Hippocampal formation (tissue), 2 donors: ENCODE results near the gene AP3S2.
"Not testable (repeated sequence)": the region's sequence is repeated elsewhere in the genome, so short reads cannot be mapped to it uniquely, and the experiment has no call there.

ENCODE experiments used
- DNase-seq, 2 donors: peaks; one replicate each; lab custom pipeline; 2025; lab: John Stamatoyannopoulos, UW

AP3S2 gene

DNA sequence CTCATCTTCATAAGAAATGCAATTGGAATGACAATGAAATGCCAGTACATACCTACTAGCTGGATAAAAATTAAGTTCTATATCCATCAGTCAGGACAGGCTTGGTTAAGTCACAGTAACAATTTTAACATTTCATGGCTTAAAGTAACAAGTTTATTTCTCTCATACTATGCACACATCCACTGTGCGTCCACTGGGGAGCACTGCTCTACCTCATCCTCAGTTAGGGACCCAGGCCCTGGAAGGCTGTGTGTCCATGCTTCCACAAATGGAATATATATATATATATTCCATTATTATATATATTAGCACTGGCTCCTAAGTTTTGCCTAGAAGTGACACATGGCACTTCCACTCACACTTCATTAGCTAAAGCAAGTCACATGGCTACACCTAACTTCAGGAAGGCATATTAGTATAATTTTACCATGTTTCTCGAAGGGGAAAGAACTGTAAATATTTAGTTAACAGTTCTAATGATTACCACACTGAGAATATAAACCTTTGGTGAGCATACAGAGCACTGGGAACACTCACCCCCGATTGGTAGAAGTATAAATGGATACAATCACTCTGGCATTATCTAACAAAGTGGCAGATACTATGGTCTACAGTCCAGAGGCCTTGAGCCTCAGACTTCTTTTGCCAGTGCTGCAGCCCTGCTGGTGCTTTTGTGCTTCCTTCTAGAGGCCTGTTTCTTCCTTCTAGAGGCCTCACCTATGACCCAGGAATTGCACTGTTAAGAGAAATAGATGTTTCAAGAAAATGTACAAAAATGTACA is 28.6 kb downstream of the AP3S2 start:
- no peak for DNase-seq

DNA sequence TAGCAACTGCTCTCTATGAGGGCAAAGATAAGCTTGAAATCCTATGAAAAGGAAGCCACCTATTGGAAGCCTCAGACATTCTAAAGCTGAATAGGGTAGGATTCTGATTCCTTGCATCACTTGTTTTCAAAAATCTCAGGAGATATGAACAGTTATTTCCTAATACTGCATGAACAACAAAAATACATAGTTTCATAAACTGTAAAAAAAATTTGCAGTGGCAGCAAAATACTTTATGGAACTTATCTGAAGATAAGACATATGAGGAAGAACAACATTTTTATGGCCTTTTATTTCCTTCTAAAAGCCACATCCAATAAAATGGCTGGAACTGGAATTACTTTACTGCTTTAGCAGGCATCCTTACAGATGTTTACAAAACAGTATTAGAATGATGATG is 29.9 kb downstream of the AP3S2 start:
- no peak for DNase-seq

DNA sequence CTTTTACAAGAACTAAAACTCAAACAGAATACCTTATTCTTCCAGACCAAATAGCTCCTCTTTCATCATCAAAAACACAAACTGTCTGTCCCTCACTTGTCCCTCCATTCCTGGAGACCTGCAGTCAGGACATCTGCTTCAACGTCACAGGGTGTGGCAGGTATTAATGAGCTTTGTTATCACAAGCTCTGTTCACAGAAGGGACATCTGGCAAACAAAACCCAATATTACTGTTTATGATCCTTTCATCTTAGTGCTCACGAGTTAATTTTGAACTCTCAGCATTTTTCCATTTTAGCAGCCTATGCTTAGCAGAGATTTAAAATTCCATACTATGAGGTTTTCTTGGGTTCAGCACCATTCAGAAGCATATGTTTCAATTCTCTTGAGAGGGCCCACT is 32.9 kb downstream of the AP3S2 start:
- DNase-seq = no peak

DNA sequence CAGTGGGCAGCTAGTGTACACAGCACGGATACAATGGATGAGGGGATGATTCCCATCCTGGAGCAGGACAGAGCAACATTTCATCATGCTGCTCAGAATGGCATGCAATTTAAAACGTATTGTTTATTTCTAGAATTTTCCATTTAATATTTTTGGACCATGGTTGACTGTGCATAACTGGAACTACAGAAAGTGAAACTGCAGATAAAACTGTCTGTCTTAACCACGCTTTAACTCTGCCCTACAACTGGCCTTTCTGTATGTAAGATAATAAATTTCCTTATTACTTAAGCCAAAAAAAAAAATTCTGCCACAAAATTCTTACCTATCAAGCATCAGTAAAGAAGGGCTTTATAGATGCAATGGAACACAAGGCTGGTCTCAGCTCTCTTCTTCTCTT is 33.4 kb downstream of the AP3S2 start:
- DNase-seq = no peak

DNA sequence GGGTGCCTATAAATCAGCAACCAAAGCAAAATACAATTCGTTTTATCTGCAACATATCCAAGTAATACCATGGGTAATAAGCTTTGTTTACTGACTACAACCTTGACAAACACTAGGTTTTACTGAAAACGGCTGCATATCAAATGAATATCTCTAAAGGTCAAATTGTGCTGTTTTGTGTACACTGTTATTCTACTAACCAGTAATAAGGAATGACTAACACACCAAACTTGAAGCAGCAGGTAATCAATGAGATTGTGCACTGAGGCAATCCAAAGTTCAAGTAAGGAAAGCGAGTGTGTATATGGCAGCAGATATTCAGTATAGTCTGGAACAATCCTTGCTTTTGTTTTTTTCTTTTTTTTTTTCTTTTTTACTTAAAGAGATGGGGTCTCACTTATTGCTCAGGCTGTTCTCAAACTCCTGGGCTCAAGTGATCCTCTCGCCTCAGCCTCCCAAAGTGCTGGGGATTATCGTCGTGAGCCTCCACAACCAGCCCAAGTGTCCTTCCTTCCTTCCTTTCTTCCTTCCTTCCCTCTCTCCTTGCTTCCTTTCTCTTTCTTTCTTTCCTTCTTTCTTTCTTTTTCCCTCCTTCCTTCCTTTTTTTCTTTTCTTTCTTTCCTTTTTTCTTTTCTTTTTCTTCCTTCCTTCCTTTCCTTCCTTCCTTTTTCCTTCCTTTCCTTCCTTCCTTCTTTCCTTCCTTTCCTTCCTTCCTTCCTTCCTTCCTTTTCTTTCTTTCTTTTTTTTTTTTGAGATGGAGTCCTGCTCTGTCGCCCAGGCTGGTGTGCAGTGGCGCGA is 34.9 kb downstream of the AP3S2 start:
- DNase-seq = no peak

DNA sequence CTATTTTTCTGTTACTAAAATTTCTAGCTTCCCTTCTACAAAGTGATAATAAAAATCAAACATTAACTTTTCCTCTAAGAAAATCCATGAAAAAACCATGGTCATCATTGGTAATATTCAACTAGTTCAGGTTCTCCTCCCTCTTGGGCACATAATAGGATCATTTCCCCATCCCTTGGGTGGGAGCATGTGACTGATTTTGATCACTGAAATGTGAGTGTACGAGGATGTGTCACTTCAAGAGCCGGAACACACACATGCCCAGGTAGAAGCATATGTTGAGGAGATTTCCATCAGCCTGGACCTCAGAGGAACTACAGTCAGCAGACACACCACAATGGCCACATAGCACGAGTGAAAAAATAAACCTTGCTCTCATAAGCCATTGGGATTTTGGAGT is 36.1 kb downstream of the AP3S2 start:
- no peak for DNase-seq

DNA sequence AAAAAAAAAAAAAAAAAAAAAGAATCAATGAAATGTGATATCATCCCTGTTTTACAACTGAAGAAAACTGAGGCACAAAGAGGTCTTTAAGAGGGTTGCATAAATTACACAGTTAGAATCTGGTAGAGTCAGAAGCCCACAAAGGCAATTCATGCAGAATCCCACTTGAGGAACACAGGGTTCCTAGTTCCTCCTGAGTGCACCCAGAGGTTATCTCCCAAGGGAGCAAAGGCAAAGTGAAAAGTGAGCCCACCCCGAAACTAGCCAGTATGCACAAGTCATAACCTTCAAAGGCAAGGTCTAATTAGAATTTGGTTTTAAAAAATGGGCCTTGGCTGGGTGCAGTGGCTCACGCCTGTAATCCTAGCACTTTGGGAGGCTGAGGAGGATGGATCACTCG is 37.8 kb downstream of the AP3S2 start:
- no peak for DNase-seq

DNA sequence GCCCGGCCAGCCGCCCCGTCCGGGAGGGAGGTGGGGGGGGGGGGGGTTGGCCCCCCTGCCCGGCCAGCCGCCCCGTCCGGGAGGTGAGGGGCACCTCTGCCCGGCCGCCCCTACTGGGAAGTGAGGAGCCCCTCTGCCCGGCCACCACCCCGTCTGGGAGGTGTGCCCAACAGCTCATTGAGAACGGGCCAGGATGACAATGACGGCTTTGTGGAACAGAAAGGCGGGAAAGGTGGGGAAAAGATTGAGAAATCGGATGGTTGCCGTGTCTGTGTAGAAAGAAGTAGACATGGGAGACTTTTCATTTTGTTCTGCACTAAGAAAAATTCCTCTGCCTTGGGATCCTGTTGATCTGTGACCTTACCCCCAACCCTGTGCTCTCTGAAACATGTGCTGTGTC is 38.9 kb downstream of the AP3S2 start:
- DNase-seq = not testable (repeated sequence)

DNA sequence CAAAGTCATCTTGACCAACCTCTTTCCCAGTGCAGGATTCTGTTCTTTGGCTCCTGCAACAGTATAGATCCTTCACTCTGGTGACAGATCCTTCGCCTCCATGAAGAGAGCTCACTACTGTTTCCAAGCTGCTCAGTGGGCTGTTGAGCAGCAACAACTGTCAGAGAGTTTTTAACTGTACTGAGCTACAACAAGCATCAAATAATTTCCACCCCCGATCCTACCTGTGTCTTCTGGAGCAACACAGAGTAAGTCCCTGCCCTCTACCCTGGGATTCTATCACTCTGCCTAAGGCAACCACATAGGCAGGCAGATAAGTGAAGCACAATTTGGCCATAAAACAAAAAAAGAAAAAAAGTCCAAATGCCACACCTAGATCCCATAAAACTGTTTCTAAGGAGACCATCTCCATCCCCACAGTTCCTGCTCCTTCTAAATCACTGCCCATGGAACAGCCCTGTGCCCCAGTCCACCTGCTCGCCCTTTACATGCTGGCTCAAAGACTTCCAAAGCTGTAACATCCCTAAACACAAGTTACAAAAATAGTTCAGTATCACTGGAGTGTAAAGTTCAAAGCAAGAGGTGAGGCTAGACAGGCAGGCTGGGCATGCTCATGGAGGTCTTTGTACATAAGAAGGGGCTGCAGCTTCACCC is 41.3 kb downstream of the AP3S2 start:
- no peak for DNase-seq

DNA sequence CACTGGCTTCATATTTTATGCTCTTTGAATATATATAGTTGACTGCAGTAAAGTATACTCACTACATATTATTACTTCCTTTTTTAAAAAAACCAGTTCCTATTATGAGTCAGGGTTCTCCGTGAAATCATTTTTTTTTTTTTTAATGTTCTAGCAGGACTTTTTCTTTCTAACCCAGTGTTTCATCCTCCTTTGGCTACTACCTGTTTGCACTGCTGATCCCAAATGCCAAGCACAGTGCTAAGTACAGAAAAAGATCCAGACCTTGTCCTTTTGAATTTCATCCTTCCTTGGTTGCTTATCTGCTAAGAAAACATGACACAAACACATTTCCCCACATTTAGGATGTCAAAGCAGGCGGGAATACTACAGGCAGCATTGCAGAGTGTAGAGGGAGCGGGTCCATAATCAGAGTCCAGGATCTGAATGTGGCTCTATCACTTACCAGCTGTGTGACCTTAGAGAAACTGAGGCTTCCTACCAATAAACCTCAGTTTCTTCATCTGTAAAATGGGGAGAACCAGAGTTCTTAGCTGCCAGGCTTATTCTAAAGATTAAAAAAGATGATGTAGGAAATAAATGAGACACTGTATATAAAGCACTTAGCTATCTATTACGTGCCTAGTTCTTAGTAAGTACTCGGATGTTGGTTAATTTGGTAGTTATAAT is 42.0 kb downstream of the AP3S2 start:
- DNase-seq = no peak

DNA sequence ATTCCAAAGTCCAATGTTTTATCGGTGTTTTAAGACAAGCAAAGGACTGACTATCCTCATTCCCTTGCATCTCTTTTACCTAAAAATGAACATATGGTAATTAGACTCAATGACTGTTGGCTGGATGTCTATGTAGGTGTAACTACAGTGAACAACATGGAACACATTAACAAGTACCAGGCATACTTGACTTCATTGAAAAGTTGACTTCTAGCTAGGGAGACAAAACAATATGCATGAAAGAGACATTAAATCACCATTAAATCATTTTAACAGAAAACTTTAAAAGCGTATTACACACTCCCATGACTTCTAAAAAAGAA is 44.9 kb downstream of the AP3S2 start:
- DNase-seq = no peak

DNA sequence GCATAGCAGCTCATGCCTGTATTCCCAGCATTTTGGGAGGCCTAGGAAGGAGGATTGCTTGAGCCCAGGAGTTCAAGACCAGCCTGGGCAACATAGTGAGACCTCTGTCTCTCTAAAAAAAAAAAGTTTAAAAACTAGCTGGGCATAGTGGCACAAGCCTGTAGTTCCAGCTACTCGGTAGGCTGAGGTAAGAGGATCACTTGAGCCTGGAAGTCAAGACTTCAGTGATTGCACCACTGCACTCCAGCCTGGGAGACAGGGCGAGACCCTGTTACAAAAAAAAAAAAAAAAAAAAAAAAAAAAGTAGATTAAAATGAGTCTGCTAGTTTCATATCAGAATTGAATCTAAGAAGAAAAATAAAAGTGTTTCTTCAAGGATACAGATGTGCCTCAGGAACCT is 46.7 kb downstream of the AP3S2 start:
- no peak for DNase-seq

DNA sequence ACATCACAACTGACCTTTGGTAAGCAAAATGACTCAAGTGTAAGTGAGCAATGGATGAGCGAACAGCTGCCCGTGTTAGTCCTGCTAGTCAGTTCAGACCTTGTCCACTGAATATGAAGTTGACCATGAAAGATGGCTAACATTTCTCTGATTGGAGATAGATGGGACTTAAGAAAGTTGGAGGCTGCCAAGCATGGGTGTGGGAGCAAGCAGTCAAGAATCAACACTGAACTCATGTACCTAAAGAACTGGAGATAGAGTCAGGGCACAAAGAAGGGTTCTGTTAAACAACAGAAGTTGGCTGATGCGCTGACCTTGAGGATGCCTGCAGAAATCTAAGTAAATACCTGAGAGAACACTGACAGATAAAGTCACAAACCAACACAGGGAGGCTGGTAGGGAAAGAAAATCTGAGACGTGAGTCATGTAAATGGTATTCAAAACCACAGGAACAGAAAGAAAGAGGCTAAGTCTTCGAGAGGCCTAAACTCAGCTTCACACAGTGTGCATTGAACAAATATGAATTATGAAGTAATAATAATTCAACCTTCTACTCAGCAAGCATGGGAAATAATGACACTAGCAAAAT is 48.4 kb downstream of the AP3S2 start:
- DNase-seq = no peak

DNA sequence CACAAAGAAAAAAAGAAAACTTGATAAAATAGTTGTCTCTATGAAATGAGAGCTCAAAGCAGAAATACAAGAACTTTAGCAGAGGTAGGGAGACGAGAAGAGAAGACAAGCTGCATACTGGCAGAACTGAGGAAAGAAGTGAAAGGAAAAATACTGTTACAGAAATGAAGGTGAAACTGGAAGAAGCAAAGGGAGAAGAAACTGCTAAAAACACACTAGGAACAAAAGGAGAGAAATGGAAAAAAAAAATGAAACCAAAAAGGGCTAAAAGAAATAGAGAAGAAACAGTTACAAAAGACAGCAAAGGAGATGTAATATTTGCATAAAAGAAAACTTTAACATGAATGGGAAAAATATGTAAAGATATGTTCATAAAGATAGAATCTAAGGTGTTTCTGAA is 51.8 kb downstream of the AP3S2 start:
- no peak for DNase-seq

DNA sequence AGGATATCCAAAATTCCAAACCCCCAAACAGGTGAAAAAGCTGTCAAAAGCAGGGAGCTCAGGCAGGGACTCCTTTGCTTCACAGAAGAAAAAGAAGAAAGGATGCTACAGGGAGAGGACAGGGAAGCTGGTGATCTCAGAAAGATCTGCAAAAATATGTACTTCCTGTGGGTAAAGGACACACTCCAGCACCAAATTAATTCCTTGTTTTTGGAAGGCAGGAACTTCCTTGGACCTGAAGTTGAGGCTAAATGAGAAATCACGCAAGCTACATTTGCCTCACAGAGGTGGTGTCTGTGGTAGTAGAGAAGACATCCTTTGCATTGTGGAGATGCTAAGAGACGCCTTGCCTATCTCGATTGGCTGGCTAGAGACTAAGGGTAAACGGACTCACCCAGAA is 52.5 kb downstream of the AP3S2 start:
- DNase-seq = no peak

DNA sequence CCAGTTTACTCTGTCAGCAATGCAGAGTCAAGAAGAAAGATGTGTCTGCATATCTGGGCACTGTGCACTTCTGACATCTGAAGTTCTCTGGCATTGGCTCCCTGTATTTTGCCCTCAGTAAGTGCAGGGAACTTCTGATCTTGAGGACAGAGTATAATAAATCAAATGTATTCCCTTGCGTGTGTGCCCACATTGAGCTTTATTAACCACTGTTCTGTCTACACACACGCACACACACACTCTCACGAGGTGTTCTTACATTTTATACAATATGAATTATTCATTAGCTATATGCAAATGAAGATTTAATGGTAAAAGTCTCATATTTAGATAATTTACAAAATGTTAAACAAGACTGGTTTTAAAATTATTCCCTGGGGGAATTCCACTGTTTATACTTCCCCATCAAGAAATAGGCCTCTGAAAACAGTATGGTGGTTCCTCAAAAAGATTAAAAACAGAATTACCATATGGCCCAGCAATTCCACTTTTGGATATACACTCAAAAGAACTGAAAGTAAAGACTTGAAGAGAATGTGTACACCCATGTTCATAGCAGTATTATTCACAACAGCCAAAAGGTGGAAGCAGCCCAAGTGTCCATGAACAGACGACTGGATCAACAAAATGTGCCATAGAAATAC is 54.5 kb downstream of the AP3S2 start:
- DNase-seq = no peak

DNA sequence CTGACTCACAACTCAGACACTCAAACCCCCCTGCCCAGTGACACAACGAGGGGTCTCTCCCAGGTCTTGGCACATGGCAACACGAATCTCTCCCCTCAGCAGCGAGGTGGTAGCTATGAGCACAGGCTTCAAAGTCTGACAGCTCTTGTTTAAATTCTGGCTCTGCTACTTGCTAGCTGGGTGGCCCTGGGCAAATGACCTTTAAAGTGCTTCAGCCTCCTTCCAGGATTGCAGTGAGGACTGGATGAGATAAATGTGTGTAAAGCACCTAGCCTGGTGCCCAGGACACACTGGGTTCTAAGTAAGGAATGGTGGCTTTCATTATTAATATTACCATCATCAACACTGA is 56.0 kb downstream of the AP3S2 start:
- no peak for DNase-seq

DNA sequence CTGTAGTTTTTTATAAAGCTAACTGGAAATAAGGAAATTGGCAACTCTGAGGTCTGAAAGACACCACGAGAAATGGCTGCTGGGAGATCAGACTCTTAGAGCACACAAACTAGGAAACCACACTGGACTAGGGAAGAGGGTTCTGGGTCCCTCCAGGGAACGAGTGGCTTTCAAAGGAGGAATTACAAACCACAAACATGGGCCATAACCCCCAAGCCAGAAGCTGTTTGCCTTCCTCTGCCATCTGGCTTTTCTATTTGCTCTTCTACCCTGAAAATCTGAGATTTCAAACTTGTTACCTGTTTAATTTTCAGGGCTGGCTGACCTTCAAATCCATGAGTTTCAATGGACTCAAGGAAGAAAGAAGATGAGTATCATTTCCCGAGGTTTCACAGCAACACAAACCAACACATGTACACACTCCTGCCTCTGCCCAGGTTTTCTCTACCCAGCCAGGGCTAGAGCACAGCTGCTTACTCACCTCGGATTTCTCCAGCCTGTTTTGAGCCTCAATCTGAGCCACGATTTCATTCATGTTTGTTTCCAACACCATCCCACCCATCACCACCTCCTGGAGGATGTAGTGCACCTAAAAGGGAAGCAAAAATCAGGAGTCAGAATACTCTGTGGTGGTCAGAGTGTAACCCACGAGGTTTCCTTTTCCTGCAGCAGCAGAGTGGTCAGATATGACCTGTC is 56.5 kb downstream of the AP3S2 start:
- no peak for DNase-seq

DNA sequence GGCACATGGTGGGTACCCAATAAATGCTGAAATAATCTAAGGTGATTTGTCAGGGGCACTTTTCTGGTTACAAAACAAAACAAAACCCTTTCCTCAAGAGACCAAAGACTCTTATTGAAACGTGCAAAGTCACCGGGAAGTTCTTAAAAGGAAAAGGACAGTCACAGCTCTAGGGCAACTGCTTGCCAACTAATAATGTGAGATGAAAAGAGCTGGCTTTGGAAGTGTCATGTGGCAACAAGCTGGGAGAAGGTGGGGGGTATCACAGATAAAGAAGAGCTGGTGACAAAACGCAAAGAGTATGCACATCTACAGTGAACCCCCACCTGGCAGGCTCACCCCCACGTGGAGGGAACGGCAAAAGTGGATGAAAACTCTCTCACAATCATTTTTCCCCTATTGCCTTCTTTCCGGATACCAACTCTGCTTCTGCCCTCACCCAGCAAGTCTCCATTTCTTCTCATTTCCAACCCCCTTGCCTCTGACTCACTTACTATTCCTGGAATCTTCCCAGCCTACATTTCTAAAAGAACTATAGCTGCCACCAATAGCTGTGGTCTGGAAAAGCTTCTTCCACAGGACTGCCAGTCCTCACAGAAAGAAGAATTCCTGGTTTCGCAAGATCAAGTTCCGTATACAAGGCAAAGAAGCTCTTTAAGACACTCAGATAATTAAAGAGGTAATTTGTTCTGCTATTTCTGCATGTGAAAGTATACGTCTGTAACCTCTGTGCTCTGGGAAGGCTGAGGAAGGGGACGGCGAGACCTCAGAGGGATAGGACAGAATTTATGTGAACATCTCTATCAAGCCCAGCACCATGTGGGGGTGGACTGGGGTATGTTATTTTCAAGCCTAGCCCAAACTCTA is 57.3 kb downstream of the AP3S2 start:
- DNase-seq = peak in 1 of 2 donors; percentile 15

DNA sequence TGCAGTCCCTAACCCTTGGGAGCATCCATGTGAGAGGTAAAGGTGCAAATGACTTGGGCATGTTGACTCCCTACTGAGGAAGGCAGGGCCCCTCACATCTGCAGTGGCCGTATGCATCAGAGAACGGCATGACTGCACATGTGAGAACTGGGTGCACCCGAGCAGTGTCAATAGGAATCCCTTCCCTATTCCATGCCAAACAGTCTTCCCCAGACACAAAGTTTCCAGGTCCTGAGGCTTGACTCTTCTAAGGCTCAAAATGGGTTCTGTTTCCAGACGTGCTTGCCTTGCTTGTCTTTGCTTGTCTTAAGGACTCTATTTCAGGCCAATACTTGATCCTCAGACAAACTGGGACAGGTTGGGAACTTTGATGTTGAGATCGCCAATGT is 58.6 kb downstream of the AP3S2 start:
- DNase-seq = no peak
